Activated T-cell treated with anti-CD3 and anti-CD28 coated beads, Interleukin-2, amount 50 U/mL, for 4 hours (primary cell): ENCODE measurements around the gene CD300LG. TPM values are rescaled to one million over a fixed set of nuclear protein-coding genes. Genes with fewer than 3 reads are reported as not detected.
"Not testable (repeated sequence)": the region's sequence is repeated elsewhere in the genome, so short reads cannot be mapped to it uniquely, and the experiment has no call there.

Experiments used
- ATAC-seq, 2 donors: fragments of 200-7000 bp; cut with Tn5 transposase; one replicate each; pipeline ENCODE4 v1.10.0; 2021
- DNase-seq: peaks from one replicate; pipeline ENCODE4 v3.0.0-alpha.2; 2020
- H3K27me3 Mint-ChIP-seq: one replicate; pipeline ENCODE4 v1.8.0; 2021; ENCODE audit warnings: low read depth, mixed read lengths
- H3K36me3 Mint-ChIP-seq: one replicate; pipeline ENCODE4 v1.8.0; 2022; ENCODE audit warnings: mixed read lengths; ENCODE audit not compliant: insufficient read depth
- H3K4me1 Mint-ChIP-seq: one replicate; pipeline ENCODE4 v1.8.0; 2021; ENCODE audit warnings: low read depth, mixed read lengths
- H3K4me3 Mint-ChIP-seq: one replicate; pipeline ENCODE4 v1.8.0; 2021; ENCODE audit warnings: mild to moderate bottlenecking, moderate library complexity, mixed read lengths
- H3K9me3 Mint-ChIP-seq: one replicate; pipeline ENCODE4 v1.8.0; 2021; ENCODE audit warnings: mixed read lengths
- total RNA-seq, 3 donors: library from RNA; stranded (reverse); gene quantifications; one replicate each; pipeline ENCODE4 v1.2.1, GENCODE V29; 2021

The CD300LG gene
- total RNA-seq, result not detected

GRCh38 chr17:43846963-43847371 lies at the start of gene CD300LG:
CD300LG (plus strand) TSS chr17:43847176; CDS start chr17:43847217, 41 bp downstream.
- Mint-ChIP-seq H3K4me1 (no peaks in the 10 kb centered on the region), H3K36me3 (no peaks in the 10 kb centered on the region), H3K4me3 (no peak within 1 kb of the TSS), H3K9me3 (no peaks in the 10 kb centered on the region), H3K27me3 (peaks cover 38% of the 10 kb centered on the region)
- ATAC-seq, result no peak
- DNase-seq, result no peak

- peaks cover 41% of the 10 kb centered on the region for H3K27me3 Mint-ChIP-seq
- not testable (repeated sequence) for DNase-seq, ATAC-seq, H3K4me1 Mint-ChIP-seq, H3K4me3 Mint-ChIP-seq, H3K9me3 Mint-ChIP-seq, H3K36me3 Mint-ChIP-seq
These were observed 49.0 kb upstream of the CD300LG start for GRCh38 chr17:43798024-43798423.

GRCh38 chr17:43799047-43799446 lies 47.9 kb upstream of the CD300LG start:
- Mint-ChIP-seq H3K4me3 (no peak overlapping the region), H3K36me3 (no peaks in the 10 kb centered on the region), H3K27me3 (peaks cover 37% of the 10 kb centered on the region), H3K4me1 (no peaks in the 10 kb centered on the region), H3K9me3 (no peaks in the 10 kb centered on the region)
- ATAC-seq, result no peak
- no peak for DNase-seq

GRCh38 chr17:43800736-43801135 lies 46.2 kb upstream of the CD300LG start:
- ATAC-seq, result no peak
- Mint-ChIP-seq H3K4me1 (no peaks in the 10 kb centered on the region), H3K27me3 (peaks cover 31% of the 10 kb centered on the region), H3K9me3 (no peaks in the 10 kb centered on the region), H3K4me3 (no peak overlapping the region), H3K36me3 (no peaks in the 10 kb centered on the region)
- DNase-seq, result no peak

GRCh38 chr17:43801844-43802243 lies 45.1 kb upstream of the CD300LG start:
- Mint-ChIP-seq H3K4me3 (no peak overlapping the region), H3K36me3 (no peaks in the 10 kb centered on the region), H3K4me1 (no peaks in the 10 kb centered on the region), H3K9me3 (no peaks in the 10 kb centered on the region), H3K27me3 (peaks cover 25% of the 10 kb centered on the region)
- DNase-seq (no peak), ATAC-seq (no peak)

- DNase-seq, result no peak
- H3K27me3 Mint-ChIP-seq, result peaks cover 20% of the 10 kb centered on the region
- H3K36me3 Mint-ChIP-seq, result no peaks in the 10 kb centered on the region
- no peaks in the 10 kb centered on the region for H3K9me3 Mint-ChIP-seq
- H3K4me3 Mint-ChIP-seq, result no peak overlapping the region
- no peak for ATAC-seq
- H3K4me1 Mint-ChIP-seq, result no peaks in the 10 kb centered on the region
These were observed 43.2 kb upstream of the CD300LG start for GRCh38 chr17:43803758-43804157.

DNA sequence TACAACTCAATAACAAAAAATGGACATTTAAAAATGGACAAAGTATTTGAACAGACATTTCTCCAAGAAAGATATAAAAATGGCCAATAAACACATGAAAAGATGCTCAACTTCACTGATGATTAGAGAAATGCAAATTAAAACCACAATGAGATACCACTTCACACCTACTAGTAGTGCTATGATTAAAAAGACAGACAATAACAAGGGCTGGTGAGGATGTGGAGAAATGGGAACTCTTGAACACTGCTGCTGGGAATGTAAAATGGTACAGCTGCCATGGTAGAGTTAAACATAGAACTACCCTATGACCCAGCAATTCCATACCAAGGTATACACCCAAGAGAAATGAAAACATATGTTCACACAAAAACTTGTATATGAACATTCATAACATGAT lies 41.9 kb upstream of the CD300LG start:
- Mint-ChIP-seq H3K27me3 (peaks cover 15% of the 10 kb centered on the region), H3K4me3 (no peak overlapping the region), H3K4me1 (no peaks in the 10 kb centered on the region), H3K9me3 (no peaks in the 10 kb centered on the region), H3K36me3 (no peaks in the 10 kb centered on the region)
- DNase-seq (no peak), ATAC-seq (no peak)

DNA sequence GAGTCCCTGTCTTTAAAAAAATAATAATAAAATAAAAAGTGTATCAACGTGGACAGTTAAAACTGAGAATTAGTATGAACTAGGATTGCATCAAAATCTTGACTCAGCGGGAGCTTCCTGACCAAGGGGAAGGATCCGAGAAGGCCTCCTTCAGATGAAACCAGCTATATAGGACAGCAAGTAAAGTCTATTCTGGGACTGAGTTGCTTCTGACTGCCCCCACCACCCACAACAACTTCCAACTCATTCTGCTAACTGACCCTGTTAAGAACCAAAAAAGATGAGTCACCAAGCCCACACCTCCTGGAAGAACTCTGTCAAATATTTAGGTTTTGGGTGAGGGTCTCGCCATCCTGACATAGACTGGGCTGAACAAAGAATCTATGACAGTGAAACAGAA lies 38.9 kb upstream of the CD300LG start:
- no peaks in the 10 kb centered on the region for H3K36me3 Mint-ChIP-seq
- H3K4me3 Mint-ChIP-seq, result no peak overlapping the region
- ATAC-seq (no peak), DNase-seq (no peak)
- H3K27me3 Mint-ChIP-seq, result peaks cover 12% of the 10 kb centered on the region
- no peaks in the 10 kb centered on the region for H3K9me3 Mint-ChIP-seq
- H3K4me1 Mint-ChIP-seq, result no peaks in the 10 kb centered on the region

- Mint-ChIP-seq H3K27me3 (peaks cover 13% of the 10 kb centered on the region), H3K9me3 (no peaks in the 10 kb centered on the region), H3K4me1 (no peaks in the 10 kb centered on the region), H3K4me3 (no peak overlapping the region), H3K36me3 (no peaks in the 10 kb centered on the region)
- no peak for ATAC-seq
- DNase-seq, result no peak
These were observed 37.9 kb upstream of the CD300LG start for GRCh38 chr17:43809121-43809520.

- ATAC-seq, result no peak
These were observed 36.7 kb upstream of the CD300LG start for GRCh38 chr17:43810226-43810715.

DNA sequence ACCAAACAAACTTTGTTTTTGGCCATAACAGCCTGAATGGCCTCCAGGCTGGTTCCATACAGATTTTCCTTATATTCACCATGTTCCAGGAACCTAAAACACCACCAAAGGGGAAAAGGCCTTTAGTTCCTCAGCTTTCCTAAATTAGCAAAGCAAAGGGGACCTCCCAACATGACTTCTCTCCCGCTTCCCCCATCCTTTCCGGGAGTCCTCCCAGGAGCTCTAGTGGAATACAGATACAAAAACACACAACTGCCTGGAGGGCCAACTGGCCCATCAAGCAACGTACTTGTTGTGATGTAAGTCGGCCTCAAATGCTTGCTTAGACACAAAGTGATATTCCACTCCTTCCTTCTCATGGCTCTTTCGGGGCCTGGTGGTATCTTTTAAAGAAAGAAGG lies 36.2 kb upstream of the CD300LG start:
- no peaks in the 10 kb centered on the region for H3K4me1 Mint-ChIP-seq
- no peak overlapping the region for H3K4me3 Mint-ChIP-seq
- no peaks in the 10 kb centered on the region for H3K36me3 Mint-ChIP-seq
- H3K9me3 Mint-ChIP-seq, result no peaks in the 10 kb centered on the region
- DNase-seq (no peak), ATAC-seq (no peak)
- H3K27me3 Mint-ChIP-seq, result peaks cover 10% of the 10 kb centered on the region

More at GRCh38 chr17:43810226-43810715, 36.7 kb upstream of the CD300LG start:
- Mint-ChIP-seq H3K9me3 (no peaks in the 10 kb centered on the region), H3K36me3 (no peaks in the 10 kb centered on the region), H3K4me3 (no peak overlapping the region), H3K4me1 (no peaks in the 10 kb centered on the region), H3K27me3 (peaks cover 11% of the 10 kb centered on the region)
- DNase-seq, result no peak

- no peak overlapping the region for H3K4me3 Mint-ChIP-seq
These were observed 34.3 kb upstream of the CD300LG start for GRCh38 chr17:43812396-43813265.

DNA sequence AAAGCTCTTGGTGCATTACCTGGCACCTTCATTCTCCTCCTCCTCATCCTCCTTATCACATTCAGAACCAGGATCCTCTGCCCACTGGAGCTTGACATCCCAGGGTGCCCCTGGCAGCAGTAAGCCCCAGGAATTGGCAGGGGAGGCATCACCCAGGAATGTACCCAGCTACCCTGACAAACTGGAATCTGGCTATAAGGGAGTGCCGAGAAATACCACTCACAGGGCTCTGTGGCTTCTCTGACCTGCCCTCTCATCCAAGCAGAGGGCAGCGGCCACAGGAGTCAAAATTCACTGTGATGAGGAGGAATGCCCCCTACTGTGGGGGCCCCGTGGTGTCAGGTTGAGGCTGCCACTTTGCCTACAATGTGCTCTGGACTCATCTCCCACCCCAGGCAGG lies 33.6 kb upstream of the CD300LG start:
- Mint-ChIP-seq H3K4me1 (no peaks in the 10 kb centered on the region), H3K9me3 (no peaks in the 10 kb centered on the region), H3K27me3 (peaks cover 7% of the 10 kb centered on the region), H3K4me3 (no peak overlapping the region), H3K36me3 (no peaks in the 10 kb centered on the region)
- DNase-seq, result no peak
- no peak for ATAC-seq

More at GRCh38 chr17:43812396-43813265, 34.3 kb upstream of the CD300LG start:
- peaks cover 10% of the 10 kb centered on the region for H3K27me3 Mint-ChIP-seq
- H3K36me3 Mint-ChIP-seq, result no peaks in the 10 kb centered on the region
- no peaks in the 10 kb centered on the region for H3K4me1 Mint-ChIP-seq
- DNase-seq (no peak), ATAC-seq (no peak)
- H3K9me3 Mint-ChIP-seq, result no peaks in the 10 kb centered on the region

- ATAC-seq (no peak), DNase-seq (no peak)
- Mint-ChIP-seq H3K4me1 (no peaks in the 10 kb centered on the region), H3K27me3 (peaks cover 6% of the 10 kb centered on the region), H3K4me3 (no peak overlapping the region), H3K9me3 (no peaks in the 10 kb centered on the region), H3K36me3 (no peaks in the 10 kb centered on the region)
These were observed 33.0 kb upstream of the CD300LG start for GRCh38 chr17:43814026-43814425.

DNA sequence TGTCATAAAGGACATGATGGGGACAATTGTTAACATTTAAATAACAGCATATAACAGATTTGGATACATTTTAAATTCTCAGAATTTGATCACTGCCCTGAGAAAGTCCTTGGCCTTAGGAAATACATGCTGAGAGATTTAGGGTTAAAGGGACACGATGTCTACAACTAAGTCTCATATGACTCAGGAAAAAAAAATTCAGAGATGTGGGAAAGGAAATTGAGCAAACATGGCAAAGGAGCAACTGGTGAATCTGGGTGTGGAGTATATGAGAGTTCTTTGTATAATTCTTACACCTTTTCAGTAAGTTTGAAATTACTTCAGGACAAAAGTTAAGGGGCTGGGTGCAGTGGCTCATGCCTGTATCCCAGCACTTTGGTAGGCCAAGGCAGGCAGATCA lies 32.3 kb upstream of the CD300LG start:
- ATAC-seq, result no peak
- Mint-ChIP-seq H3K9me3 (no peaks in the 10 kb centered on the region), H3K27me3 (peaks cover 6% of the 10 kb centered on the region), H3K4me1 (no peaks in the 10 kb centered on the region), H3K36me3 (no peaks in the 10 kb centered on the region), H3K4me3 (no peak overlapping the region)
- no peak for DNase-seq
